Ectodermal cell (in vitro differentiated cells): Measurements from ENCODE around the gene FEZF2. TPM values are rescaled to one million over a fixed set of nuclear protein-coding genes. Genes with fewer than 3 reads are reported as not detected.

Source experiments
- H3K27ac ChIP-seq: 2 replicates; pipeline ENCODE4 v1.7.0; 2013; ENCODE audit warnings: mild to moderate bottlenecking, low read depth, low read length; ENCODE audit not compliant: insufficient read depth, poor library complexity, severe bottlenecking
- H3K27me3 ChIP-seq: 2 replicates; pipeline ENCODE4 v1.7.0; 2013; ENCODE audit warnings: mild to moderate bottlenecking, low read length; ENCODE audit not compliant: insufficient read depth, control insufficient read depth, poor library complexity, severe bottlenecking
- H3K36me3 ChIP-seq: one replicate; pipeline ENCODE4 v1.7.0; 2013; ENCODE audit warnings: low read length; ENCODE audit not compliant: control insufficient read depth, insufficient read depth
- H3K4me1 ChIP-seq: one replicate; pipeline ENCODE4 v1.7.0; 2013; ENCODE audit warnings: low read length; ENCODE audit not compliant: control insufficient read depth, insufficient read depth
- H3K4me3 ChIP-seq: 2 replicates; pipeline ENCODE4 v1.7.0; 2013; ENCODE audit warnings: low read depth, low read length, control low read depth; ENCODE audit not compliant: insufficient read depth
- H3K9me3 ChIP-seq: 2 replicates; pipeline ENCODE4 v1.7.0; 2013; ENCODE audit warnings: mild to moderate bottlenecking, low read length, moderate library complexity; ENCODE audit not compliant: control insufficient read depth
- WGBS, 2 experiments: methylation state at CpG; one replicate each; pipeline ENCODE4 v1.1.7; 2013; ENCODE audit warnings: missing lambda C conversion rate in 2 of 2; 5-methylcytosine and 5-hydroxymethylcytosine counted together
- polyA plus RNA-seq, 4 experiments: library from polyadenylated mRNA; stranded (reverse); fragments of 50-300 nt; gene quantifications; one replicate each; pipeline ENCODE4 v1.2.3, GENCODE V29; 2013

FEZF2 gene
- 6.0 TPM for polyA plus RNA-seq (2013, experiment 1 of 4)
- polyA plus RNA-seq (2013, experiment 2 of 4), result 17.7 TPM
- 7.0 TPM for polyA plus RNA-seq (2013, experiment 3 of 4)
- polyA plus RNA-seq (2013, experiment 4 of 4), result 11.3 TPM

DNA sequence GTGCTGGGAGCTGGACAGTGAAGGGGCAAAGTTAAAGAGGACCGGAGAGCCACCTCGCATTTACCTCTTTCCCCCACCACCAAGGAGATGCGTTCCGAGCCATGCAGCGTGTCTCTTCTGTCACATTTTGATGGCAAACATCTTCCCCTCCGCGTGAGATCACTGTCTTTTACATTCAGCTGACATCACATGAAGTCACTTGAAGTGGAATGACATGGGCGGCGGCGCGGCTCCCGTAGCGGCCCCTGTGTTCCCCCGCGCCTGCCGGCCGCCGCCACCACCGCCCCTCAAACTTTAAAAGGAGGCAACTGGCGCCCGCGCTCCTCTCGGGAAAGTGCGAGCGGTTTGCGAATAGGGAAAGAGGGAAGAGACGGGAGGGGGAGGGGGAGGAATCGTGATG is at the start of gene FEZF2:
FEZF2 (minus strand) TSS at position 336 of the 400 bp plus-strand sequence. CDS start 682 bp downstream, outside the sequence.
- Histone ChIP-seq H3K9me3 (no peaks in the 10 kb centered on the region), H3K4me1 (peaks cover 35% of the 10 kb centered on the region), H3K27me3 (peaks cover 100% of the 10 kb centered on the region), H3K4me3 (peak within 1 kb of the TSS; percentile 37), H3K27ac (peak within 1 kb of the TSS; percentile 30), H3K36me3 (no peaks in the 10 kb centered on the region)
- WGBS, 2 experiments, result 0% methylated on average over 28 of the region's 28 CpGs

DNA sequence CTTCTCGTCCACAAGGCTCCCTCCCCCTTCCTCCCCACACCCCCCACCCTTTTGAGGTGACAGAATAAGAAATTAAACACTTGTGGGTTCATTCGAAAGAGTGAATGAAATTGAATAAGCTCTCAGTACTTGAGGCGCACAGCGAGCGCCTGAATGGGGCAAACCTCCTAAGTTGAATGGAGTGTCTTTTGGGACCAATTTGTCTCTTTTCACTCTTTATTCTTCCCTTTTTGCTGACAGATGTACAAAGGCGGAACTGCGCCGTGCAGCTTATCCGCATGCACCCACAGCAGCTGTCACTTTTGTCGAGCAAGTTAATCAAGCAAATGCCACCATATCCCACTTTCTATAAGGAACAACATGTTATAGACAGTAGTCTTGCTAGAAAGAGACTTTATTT is 47.9 kb upstream of the FEZF2 start:
- Histone ChIP-seq H3K36me3 (no peaks in the 10 kb centered on the region), H3K4me3 (no peak overlapping the region), H3K9me3 (no peaks in the 10 kb centered on the region), H3K27ac (no peak overlapping the region), H3K27me3 (peaks cover 79% of the 10 kb centered on the region), H3K4me1 (peaks cover 9% of the 10 kb centered on the region)
- 78 to 83% methylated on average over 10 of the region's 10 CpGs for WGBS, 2 experiments

DNA sequence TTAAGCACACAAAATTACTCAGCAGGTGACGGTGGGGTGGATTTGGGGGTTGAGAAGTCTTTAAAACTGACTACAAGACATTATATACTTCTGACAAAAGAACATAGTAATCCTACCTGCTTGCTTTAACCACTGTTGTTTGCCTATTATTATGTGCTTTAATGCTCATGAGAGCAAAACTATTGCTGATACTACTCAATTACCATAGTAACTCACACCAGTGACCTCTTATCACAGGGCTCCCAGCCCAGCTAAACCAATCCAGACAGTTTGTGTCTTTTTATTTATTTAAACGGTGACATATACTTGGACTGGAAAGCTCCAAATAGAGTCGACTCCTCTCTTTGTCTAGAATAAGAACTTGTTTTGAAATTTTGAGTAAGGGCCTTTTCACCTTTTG is 42.8 kb upstream of the FEZF2 start:
- Histone ChIP-seq H3K9me3 (no peaks in the 10 kb centered on the region), H3K27ac (peak overlapping the region; percentile 81), H3K4me1 (peaks cover 30% of the 10 kb centered on the region), H3K4me3 (no peak overlapping the region), H3K36me3 (no peaks in the 10 kb centered on the region), H3K27me3 (peaks cover 86% of the 10 kb centered on the region)
- WGBS, 2 experiments, result 33 to 57% methylated on average over 2 to 3 of the region's 3 CpGs

DNA sequence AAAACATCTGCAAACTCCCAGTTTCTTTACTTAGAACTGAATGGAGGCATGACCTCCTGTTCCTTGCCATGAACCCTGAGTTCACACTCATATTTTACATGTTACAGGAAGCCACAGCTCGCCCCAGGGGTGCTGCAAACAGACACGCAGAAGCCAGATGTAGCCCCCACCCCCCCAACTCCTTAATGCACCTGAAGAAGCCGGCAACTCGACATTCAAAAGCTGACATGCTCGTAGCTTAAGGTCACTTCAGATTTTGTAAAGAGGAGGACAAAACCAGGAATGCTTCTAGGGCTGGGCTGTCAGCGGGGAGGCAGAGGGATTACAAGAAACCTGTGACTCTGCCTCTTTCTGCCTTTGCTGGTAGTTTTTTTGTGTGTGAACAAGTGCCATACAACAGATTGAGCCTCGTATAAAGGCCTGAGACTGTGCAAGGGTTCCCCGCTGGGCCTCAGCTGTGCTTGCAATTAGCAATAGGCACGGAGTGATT is 42.0 kb upstream of the FEZF2 start:
- H3K9me3 ChIP-seq, result no peaks in the 10 kb centered on the region
- peak overlapping the region; percentile 81 for H3K27ac ChIP-seq
- peaks cover 86% of the 10 kb centered on the region for H3K27me3 ChIP-seq
- no peak overlapping the region for H3K4me3 ChIP-seq
- 0% methylated on average over 9 of the region's 9 CpGs for WGBS, 2 experiments
- peaks cover 26% of the 10 kb centered on the region for H3K4me1 ChIP-seq
- H3K36me3 ChIP-seq, result no peaks in the 10 kb centered on the region

DNA sequence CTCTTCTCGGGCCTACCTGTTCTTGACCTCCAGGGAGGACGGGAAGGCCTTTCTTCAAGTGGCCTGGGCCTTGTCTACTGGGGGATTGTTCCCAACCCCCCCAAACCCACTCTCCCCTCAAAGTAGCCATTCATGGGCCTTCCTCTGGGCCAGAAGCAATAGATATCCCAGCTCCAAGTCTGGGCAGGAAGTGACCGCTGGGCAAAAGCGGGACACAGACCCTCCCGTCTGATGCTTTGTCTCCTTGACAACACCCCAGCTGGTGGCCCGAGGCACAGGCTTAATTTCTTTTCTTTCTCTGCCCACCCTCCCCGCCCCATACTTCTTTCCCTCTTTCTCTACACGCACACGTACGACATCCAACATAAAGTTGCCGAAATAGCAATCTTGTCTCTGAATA is 41.4 kb upstream of the FEZF2 start:
- Histone ChIP-seq H3K4me1 (peaks cover 26% of the 10 kb centered on the region), H3K4me3 (peak overlapping the region; percentile 8), H3K36me3 (no peaks in the 10 kb centered on the region), H3K9me3 (no peaks in the 10 kb centered on the region), H3K27me3 (peaks cover 86% of the 10 kb centered on the region), H3K27ac (peak overlapping the region; percentile 81)
- WGBS, 2 experiments, result 1% methylated on average over 8 to 11 of the region's 11 CpGs

DNA sequence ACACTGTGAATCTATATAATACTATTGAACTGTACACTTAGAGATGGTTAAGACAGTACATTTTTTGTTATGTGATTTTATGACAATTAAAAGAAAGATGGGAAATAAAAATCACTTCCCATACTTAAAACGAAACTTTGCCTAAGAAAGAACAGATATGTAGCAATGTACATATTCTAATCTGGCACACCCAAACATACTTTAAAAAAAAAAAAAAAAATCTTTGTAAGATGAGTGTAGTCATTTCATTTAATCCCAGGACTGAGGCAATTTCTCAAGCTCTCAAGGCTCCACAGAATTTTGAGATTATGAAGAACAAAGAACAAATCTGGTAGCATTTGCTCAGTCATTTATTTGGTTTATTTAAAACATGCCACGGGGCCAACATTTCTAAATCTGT is 40.3 kb upstream of the FEZF2 start:
- H3K4me3 ChIP-seq, result no peak overlapping the region
- H3K9me3 ChIP-seq, result no peaks in the 10 kb centered on the region
- peaks cover 86% of the 10 kb centered on the region for H3K27me3 ChIP-seq
- no peak overlapping the region for H3K27ac ChIP-seq
- peaks cover 26% of the 10 kb centered on the region for H3K4me1 ChIP-seq
- H3K36me3 ChIP-seq, result no peaks in the 10 kb centered on the region
- WGBS, 2 experiments, result 77 to 92% methylated on average over 1 of the region's 2 CpGs

DNA sequence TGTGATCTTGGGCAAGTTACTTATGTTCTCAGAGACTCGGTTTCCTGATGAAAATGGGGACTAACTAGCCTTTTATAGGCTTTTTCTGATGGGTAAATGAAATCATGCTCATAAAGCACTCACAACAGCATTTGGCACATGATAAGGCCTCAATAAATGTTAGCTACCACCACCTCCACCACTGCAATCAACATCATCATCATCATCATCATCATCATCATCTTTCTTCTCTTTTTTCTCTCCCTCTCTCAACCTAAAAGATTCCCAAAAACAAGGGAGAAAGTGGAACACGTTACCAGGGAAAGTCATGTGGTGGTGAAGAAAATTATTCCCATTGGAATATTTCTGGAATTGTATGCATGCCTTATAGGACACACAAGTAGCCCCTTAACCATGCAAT is 33.6 kb upstream of the FEZF2 start:
- Histone ChIP-seq H3K27ac (no peak overlapping the region), H3K4me1 (peaks cover 9% of the 10 kb centered on the region), H3K9me3 (no peaks in the 10 kb centered on the region), H3K36me3 (no peaks in the 10 kb centered on the region), H3K4me3 (no peak overlapping the region), H3K27me3 (peaks cover 60% of the 10 kb centered on the region)
- 92 to 100% methylated on average over 2 of the region's 2 CpGs for WGBS, 2 experiments

DNA sequence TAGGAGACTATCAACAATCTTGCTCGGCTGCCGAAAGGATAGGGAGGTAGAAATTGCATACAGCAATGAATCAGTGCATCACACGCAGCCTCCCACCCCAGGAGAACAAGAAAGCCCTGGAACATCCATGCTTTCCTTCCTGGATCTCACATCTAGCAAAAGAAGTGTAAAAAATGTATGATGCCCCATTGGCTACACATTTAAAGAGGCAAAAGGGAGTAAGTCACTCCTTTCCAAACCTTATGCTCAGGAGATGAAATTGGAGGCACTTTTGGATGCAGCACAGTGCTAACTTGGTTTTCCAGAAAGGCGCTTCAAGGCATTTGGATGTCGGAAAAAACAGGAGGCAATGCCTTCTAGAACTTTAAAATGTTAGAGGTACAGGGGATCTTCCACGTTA is 32.2 kb upstream of the FEZF2 start:
- H3K9me3 ChIP-seq, result no peaks in the 10 kb centered on the region
- H3K36me3 ChIP-seq, result no peaks in the 10 kb centered on the region
- WGBS, 2 experiments, result 92 to 94% methylated on average over 6 of the region's 6 CpGs
- no peak overlapping the region for H3K27ac ChIP-seq
- peaks cover 5% of the 10 kb centered on the region for H3K4me1 ChIP-seq
- peaks cover 46% of the 10 kb centered on the region for H3K27me3 ChIP-seq
- H3K4me3 ChIP-seq, result no peak overlapping the region

DNA sequence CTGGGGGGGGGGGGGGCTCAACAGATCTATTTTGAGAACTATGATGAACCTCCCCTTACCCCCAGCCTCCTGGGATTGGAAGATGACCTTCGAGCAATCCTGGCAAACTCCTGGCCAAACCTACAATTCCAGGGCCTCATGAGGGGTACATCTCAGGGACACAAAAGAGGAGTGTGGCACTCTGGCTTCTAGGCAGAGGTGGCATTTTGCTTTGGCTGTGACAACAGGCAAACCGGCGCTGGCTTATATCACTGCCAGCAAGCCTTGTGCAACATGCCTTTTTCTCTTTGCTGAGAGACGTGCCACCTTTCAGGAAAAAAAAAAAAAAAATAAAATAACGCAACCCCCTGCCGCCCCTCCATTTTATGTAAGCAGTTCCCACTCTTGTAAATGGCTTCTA is 31.8 kb upstream of the FEZF2 start:
- Histone ChIP-seq H3K27ac (no peak overlapping the region), H3K27me3 (peaks cover 42% of the 10 kb centered on the region), H3K36me3 (no peaks in the 10 kb centered on the region), H3K9me3 (no peaks in the 10 kb centered on the region), H3K4me1 (peaks cover 5% of the 10 kb centered on the region), H3K4me3 (no peak overlapping the region)
- 91 to 95% methylated on average over 4 to 5 of the region's 6 CpGs for WGBS, 2 experiments

DNA sequence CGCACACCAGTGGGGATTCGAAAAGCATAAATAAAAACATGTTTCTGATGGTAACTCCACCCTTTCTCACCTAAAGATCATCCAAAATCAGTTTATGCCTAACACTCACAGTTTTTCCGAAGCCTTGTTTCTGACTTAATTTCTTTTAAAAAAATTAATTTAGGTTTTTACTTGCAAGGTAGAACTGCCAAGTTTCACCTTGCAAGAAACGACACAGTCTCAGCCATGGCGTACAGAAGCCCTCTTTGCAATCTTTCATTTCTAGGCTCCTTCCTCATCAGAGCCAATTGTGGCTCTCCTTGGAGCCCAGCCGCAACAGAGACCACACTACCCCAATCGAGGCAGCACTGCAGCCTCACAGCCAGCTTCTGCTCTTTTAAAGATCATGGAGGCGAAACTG is 31.0 kb upstream of the FEZF2 start:
- Histone ChIP-seq H3K27me3 (peaks cover 34% of the 10 kb centered on the region), H3K36me3 (no peaks in the 10 kb centered on the region), H3K4me1 (peaks cover 5% of the 10 kb centered on the region), H3K4me3 (no peak overlapping the region), H3K27ac (no peak overlapping the region), H3K9me3 (no peaks in the 10 kb centered on the region)
- WGBS, 2 experiments, result 90 to 94% methylated on average over 7 to 8 of the region's 8 CpGs

DNA sequence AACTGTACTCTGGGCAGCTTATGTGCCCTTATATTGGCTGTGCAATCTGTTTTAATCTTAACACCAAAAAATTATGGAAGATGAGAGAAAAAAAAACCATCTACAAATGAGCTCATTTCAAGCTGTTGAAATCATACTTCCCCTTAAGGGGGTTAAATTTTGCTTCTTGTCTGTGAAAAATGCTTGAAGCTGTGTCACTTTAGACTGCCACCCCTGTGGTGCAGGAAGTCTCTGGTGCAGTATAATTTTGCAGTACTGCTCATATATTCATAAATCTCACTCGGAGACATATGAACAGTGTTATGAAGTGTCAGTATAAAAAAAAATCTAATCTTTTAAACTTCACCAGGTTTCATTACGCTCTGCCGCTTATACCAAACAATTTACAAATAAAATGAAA is 30.4 kb upstream of the FEZF2 start:
- WGBS, 2 experiments, result no CpG with 5 or more reads among the region's 3 CpGs
- H3K9me3 ChIP-seq, result no peaks in the 10 kb centered on the region
- H3K27me3 ChIP-seq, result peaks cover 28% of the 10 kb centered on the region
- H3K4me1 ChIP-seq, result peaks cover 5% of the 10 kb centered on the region
- H3K27ac ChIP-seq, result no peak overlapping the region
- H3K36me3 ChIP-seq, result no peaks in the 10 kb centered on the region
- no peak overlapping the region for H3K4me3 ChIP-seq
